NOMO-1 (cell line): ENCODE measurements around the gene PTPRN2.

Experiments used
- DNase-seq, 2 experiments: peaks; one replicate each; lab custom pipeline; 2025; ENCODE audit not compliant: unreplicated experiment in 2 of 2; lab: John Stamatoyannopoulos, UW

The PTPRN2 gene

GRCh38 chr7:157772486-157773130 lies 815.0 kb downstream of the PTPRN2 start:
- no peak for DNase-seq

GRCh38 chr7:157771689-157772088 lies 815.9 kb downstream of the PTPRN2 start:
- no peak for DNase-seq

- no peak for DNase-seq
These were observed 816.8 kb downstream of the PTPRN2 start for GRCh38 chr7:157770716-157771320.

GRCh38 chr7:157769526-157770215 lies 818.0 kb downstream of the PTPRN2 start:
- DNase-seq = peak; percentile 55 to 56

- DNase-seq = no peak
These were observed 818.5 kb downstream of the PTPRN2 start for GRCh38 chr7:157769086-157769485.

- no peak for DNase-seq
These were observed 819.4 kb downstream of the PTPRN2 start for GRCh38 chr7:157768198-157768597.

- no peak for DNase-seq
These were observed 820.0 kb downstream of the PTPRN2 start for GRCh38 chr7:157767506-157768197.

- no peak for DNase-seq
These were observed 821.5 kb downstream of the PTPRN2 start for GRCh38 chr7:157766098-157766497.

- no peak for DNase-seq
These were observed 822.6 kb downstream of the PTPRN2 start for GRCh38 chr7:157764946-157765537.

- no peak for DNase-seq
These were observed 823.4 kb downstream of the PTPRN2 start for GRCh38 chr7:157764193-157764592.

GRCh38 chr7:157763279-157764000 lies 824.2 kb downstream of the PTPRN2 start:
- DNase-seq = no peak

GRCh38 chr7:157762824-157763223 lies 824.8 kb downstream of the PTPRN2 start:
- no peak for DNase-seq

GRCh38 chr7:157760004-157760730 lies 827.5 kb downstream of the PTPRN2 start:
- DNase-seq = peak; percentile 1 to 25

- DNase-seq = no peak
These were observed 828.3 kb downstream of the PTPRN2 start for GRCh38 chr7:157759246-157759805.

GRCh38 chr7:157758468-157759245 lies 829.0 kb downstream of the PTPRN2 start:
- no peak for DNase-seq

GRCh38 chr7:157757776-157758467 lies 829.7 kb downstream of the PTPRN2 start:
- no peak for DNase-seq

GRCh38 chr7:157757211-157757610 lies 830.4 kb downstream of the PTPRN2 start:
- DNase-seq = no peak

- DNase-seq = no peak
These were observed 831.9 kb downstream of the PTPRN2 start for GRCh38 chr7:157755741-157756140.
